Gastrocnemius medialis (tissue), 4 donors: ENCODE results near the gene KCNJ5.

Experiments
- CTCF ChIP-seq, 5 experiments: fragments of 450-650 bp in 3 of 5; fragments of 200-600 bp in 2 of 5; sonication (generic) in 2 of 5; IDR thresholded peaks in 4 of 5; conservative IDR thresholded peaks in 1 of 5; 1 replicate in 4 of 5; 2 replicates in 1 of 5; pipeline ENCODE4 v1.5.1; 2016 to 2019; ENCODE audit warnings: antibody characterized with exemption in 5 of 5, mild to moderate bottlenecking in 3 of 5, moderate library complexity in 3 of 5
- POLR2A ChIP-seq, 2 donors: fragments of 450-650 bp; IDR thresholded peaks; one replicate each; pipeline ENCODE4 v1.6.1; 2017; ENCODE audit warnings: antibody characterized with exemption in 2 of 2, mild to moderate bottlenecking in 2 of 2, moderate library complexity in 2 of 2

GRCh38 chr11:128928400-128928799, 37.2 kb downstream of the KCNJ5 start:
- TF ChIP-seq CTCF (IDR thresholded peaks at IDR 0.05 in 4 of 5, conservative IDR thresholded peaks at IDR 0.05 in 1 of 5) = no peak
- TF ChIP-seq POLR2A (IDR thresholded peaks at IDR 0.05) = no peak
